Transverse colon (tissue), 3 donors: ENCODE measurements around the gene TMSB4X.
"Not testable (repeated sequence)": the region's sequence is repeated elsewhere in the genome, so short reads cannot be mapped to it uniquely, and the experiment has no call there.

Experiments
- CTCF ChIP-seq, 5 experiments: fragments of 200-600 bp in 3 of 5; fragments of 450-650 bp in 2 of 5; sonication (generic) in 3 of 5; IDR thresholded peaks; 1 replicate in 2 of 5; 2 replicates in 3 of 5; pipeline ENCODE4 v1.5.1; 2016 to 2017; ENCODE audit warnings: antibody characterized with exemption in 5 of 5, inconsistent platforms in 3 of 5, mild to moderate bottlenecking in 2 of 5, moderate library complexity in 1 of 5
- EP300 ChIP-seq: sonication (generic); formaldehyde crosslinking; IDR thresholded peaks from one replicate; pipeline ENCODE4 v1.6.1; 2017; ENCODE audit warnings: antibody characterized with exemption, low read depth

GRCh38 chrX:12980039-12980438, 5.1 kb downstream of the TMSB4X start:
- not testable (repeated sequence) for TF ChIP-seq CTCF (IDR thresholded peaks at IDR 0.05); EP300
